Activated naive CD4-positive, alpha-beta T cell treated with anti-CD3 and anti-CD28 coated beads, Interleukin-2, amount 10 ng/mL, durations not matched to agents 5 hours and 36 hours (primary cell): ENCODE data around the gene EIF2S3. TPM values are rescaled to one million over a fixed set of nuclear protein-coding genes. Genes with fewer than 3 reads are reported as not detected.

ENCODE experiments used
- total RNA-seq, 2 experiments: library from RNA; stranded (reverse); gene quantifications; one replicate each; pipeline ENCODE4 v1.2.3, GENCODE V29; 2021

EIF2S3 gene
- 100 to 1,000 TPM; 230 to 238 TPM for total RNA-seq

DNA sequence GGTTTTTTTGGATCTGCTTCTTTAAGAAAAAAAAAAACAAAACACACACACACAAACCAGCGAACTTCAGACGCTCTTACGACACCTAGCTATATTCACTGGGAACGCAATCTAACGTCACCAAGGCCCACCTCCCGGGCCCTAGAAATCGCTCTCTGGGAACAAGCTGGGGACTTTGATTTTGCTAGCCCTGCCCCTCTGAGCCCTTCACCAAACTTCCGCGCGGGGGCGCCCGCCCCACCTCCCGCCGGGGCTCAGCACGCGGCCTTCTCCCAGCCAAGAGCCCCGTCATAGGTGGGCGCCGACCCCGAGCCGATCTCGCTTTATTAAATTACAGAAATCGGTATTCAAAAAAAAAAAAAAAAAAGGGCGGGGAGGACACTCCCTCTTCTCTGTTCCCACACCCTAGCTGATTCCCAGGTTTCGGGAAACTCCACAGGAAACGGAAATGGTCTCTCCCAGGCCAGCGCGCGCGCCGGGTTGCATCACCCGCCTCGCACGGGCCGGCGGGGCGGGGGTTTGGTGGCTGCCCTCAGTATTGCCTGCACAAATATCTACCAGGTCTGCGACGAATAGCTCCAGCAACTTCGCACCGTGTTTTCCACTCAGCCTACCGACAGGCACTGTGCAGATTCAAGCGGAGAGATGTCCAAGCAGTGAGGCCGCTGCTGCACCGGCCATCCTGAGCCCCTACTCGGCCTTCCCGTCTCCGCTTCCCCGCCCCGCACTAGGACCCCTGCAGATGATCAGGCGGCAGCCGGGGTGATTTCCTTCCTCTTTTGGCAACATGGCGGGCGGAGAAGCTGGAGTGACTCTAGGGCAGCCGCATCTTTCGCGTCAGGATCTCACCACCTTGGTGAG, at the start of gene EIF2S3:
EIF2S3 (plus strand) TSS at position 775 of the 861 bp plus-strand sequence; CDS start at position 788, 13 bp downstream.

DNA sequence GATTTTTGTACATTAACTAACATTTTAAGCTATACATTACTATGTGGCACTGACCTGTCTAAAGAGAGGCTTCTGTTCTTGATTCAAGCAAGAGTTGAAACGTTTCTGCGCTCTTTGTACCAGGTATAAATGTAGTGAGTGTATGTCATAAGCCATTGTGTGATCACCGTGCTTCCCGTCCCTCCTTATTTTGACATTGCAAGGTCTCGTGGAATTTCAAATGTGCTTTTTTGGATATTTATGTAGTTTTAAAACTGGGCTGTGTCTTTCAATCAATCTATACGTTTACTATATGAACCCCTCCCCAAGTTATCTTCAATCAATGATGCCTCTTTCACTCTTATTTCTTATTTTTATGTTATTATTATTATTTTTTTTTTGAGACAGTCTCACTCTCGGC, 27.7 kb upstream of the EIF2S3 start, which contains the start of gene KLHL15:
KLHL15 (minus strand) TSS at position 101 of the 400 bp plus-strand sequence. CDS start 20,493 bp downstream, outside the sequence.

Other genes with a start within 250 kb of the EIF2S3 start
- gene APOO, start 147.0 kb upstream of the EIF2S3 start, total RNA-seq, result 10 to 100 TPM; 17.0 to 18.3 TPM
- not detected for gene CXorf58, start 146.9 kb upstream of the EIF2S3 start, total RNA-seq
- 1 to 10 TPM; 7.9 TPM for gene KLHL15, start 27.8 kb upstream of the EIF2S3 start, total RNA-seq
- 10 to 100 TPM; 45.9 to 51.5 TPM for gene ZFX, start 94.8 kb downstream of the EIF2S3 start, total RNA-seq